HepG2 (cell line): Measurements from ENCODE around the gene TAS2R40. TPM values are rescaled to one million over a fixed set of nuclear protein-coding genes. Genes with fewer than 3 reads are reported as not detected.

ENCODE experiments used
- ELF4 ChIP-seq: sonication (generic); formaldehyde crosslinking; IDR thresholded peaks from 2 replicates; pipeline ENCODE4 v1.5.0; 2020; ENCODE audit warnings: missing genetic modification reagents, mild to moderate bottlenecking, moderate library complexity, borderline replicate concordance
- FOSL2 ChIP-seq: sonication (generic); formaldehyde crosslinking; IDR thresholded peaks from 2 replicates; pipeline ENCODE4 v1.4.0; 2020; ENCODE audit warnings: missing genetic modification reagents
- HNRNPL ChIP-seq: fragments of 200-400 bp; formaldehyde crosslinking; IDR thresholded peaks from 2 replicates; pipeline ENCODE4 v1.6.1; 2017; ENCODE audit warnings: mild to moderate bottlenecking, low read depth, low read length
- KDM4B ChIP-seq: sonication (generic); formaldehyde crosslinking; IDR thresholded peaks from 2 replicates; pipeline ENCODE4 v1.4.0; 2020; ENCODE audit warnings: missing genetic modification reagents
- KDM5A ChIP-seq: fragments of 200-600 bp; sonication (generic); IDR thresholded peaks from 2 replicates; pipeline ENCODE4 v1.7.0; 2018; ENCODE audit warnings: antibody characterized with exemption, mild to moderate bottlenecking, low read length, borderline replicate concordance
- MXI1 ChIP-seq: IDR thresholded peaks from 3 replicates; pipeline ENCODE4 v1.6.1; 2012; ENCODE audit warnings: low read depth, low read length, inconsistent platforms, borderline replicate concordance
- NCOA2 ChIP-seq: sonication (generic); formaldehyde crosslinking; IDR thresholded peaks from 2 replicates; pipeline ENCODE4 v1.8.0; 2022; ENCODE audit warnings: inconsistent platforms
- NR1H2 ChIP-seq: sonication (generic); formaldehyde crosslinking; IDR thresholded peaks from 2 replicates; pipeline ENCODE4 v1.8.1; 2022; ENCODE audit warnings: low read depth, missing genetic modification reagents, borderline replicate concordance
- RNF2 ChIP-seq: fragments of 450-650 bp; conservative IDR thresholded peaks from 2 replicates; pipeline ENCODE4 v1.6.1; 2016; ENCODE audit warnings: low read depth
- SATB2 ChIP-seq: sonication (generic); formaldehyde crosslinking; IDR thresholded peaks from 2 replicates; pipeline ENCODE4 v1.5.0; 2020; ENCODE audit warnings: missing genetic modification reagents
- SETDB1 ChIP-seq: sonication (generic); formaldehyde crosslinking; IDR thresholded peaks from 2 replicates; pipeline ENCODE4 v1.5.1; 2020; ENCODE audit warnings: missing genetic modification reagents, mild to moderate bottlenecking, borderline replicate concordance
- TCF7L2 ChIP-seq: IDR thresholded peaks from 2 replicates; pipeline ENCODE4 v1.6.1; 2011; ENCODE audit warnings: mild to moderate bottlenecking, low read depth, low read length, moderate library complexity
- ZKSCAN1 ChIP-seq: fragments of 150-350 bp; IDR thresholded peaks from 2 replicates; pipeline ENCODE4 v1.6.1; 2014; ENCODE audit warnings: low read length
- ZNF24 ChIP-seq: fragments of 450-650 bp; IDR thresholded peaks from 2 replicates; pipeline ENCODE4 v1.6.1; 2017; ENCODE audit warnings: antibody characterized with exemption, mild to moderate bottlenecking
- ZNF263 ChIP-seq: sonication (generic); formaldehyde crosslinking; IDR thresholded peaks from 2 replicates; pipeline ENCODE4 v1.4.0; 2020; ENCODE audit warnings: missing genetic modification reagents
- ZNF317 ChIP-seq: sonication (generic); formaldehyde crosslinking; IDR thresholded peaks from 2 replicates; pipeline ENCODE4 v1.5.0; 2020; ENCODE audit warnings: mild to moderate bottlenecking, missing genetic modification reagents
- ZNF343 ChIP-seq: sonication (generic); formaldehyde crosslinking; IDR thresholded peaks from 2 replicates; pipeline ENCODE4 v1.4.0; 2020; ENCODE audit warnings: mild to moderate bottlenecking, missing genetic modification reagents
- ZNF432 ChIP-seq: sonication (generic); formaldehyde crosslinking; IDR thresholded peaks from 2 replicates; pipeline ENCODE4 v1.5.0; 2020; ENCODE audit warnings: missing genetic modification reagents, mild to moderate bottlenecking, borderline replicate concordance
- ZNF619 ChIP-seq: sonication (generic); formaldehyde crosslinking; IDR thresholded peaks from 2 replicates; pipeline ENCODE4 v1.4.0; 2020; ENCODE audit warnings: mild to moderate bottlenecking, missing genetic modification reagents
- ZNF652 ChIP-seq: IDR thresholded peaks from 2 replicates; pipeline ENCODE4 v1.6.1; 2016; ENCODE audit warnings: low read depth, borderline replicate concordance
- polyA plus RNA-seq, 8 experiments: library from polyadenylated mRNA; depleted of rRNA in 3 of 8; stranded (reverse) in 7 of 8; unstranded in 1 of 8; fragments of >200 nt; fragmentation: Illumina TruSeq in 4 of 8; extraction: Trizol in 4 of 8; gene quantifications; 2 replicates each; pipeline versions ENCODE4 v1.2.1 to v1.2.3, GENCODE V29; 2011 to 2016; ENCODE audit warnings: low read depth in 4 of 8, missing spikeins in 1 of 8, mixed read lengths in 1 of 8; ENCODE audit not compliant: insufficient read depth in 1 of 8
- total RNA-seq, 5 experiments: library from RNA; depleted of rRNA; stranded (reverse); fragments of >200 nt; fragmentation: Illumina TruSeq; extraction: Trizol; gene quantifications; 2 replicates each; pipeline ENCODE4 v1.2.3, GENCODE V29; 2016; ENCODE audit warnings: low read depth in 1 of 5
- TF ChIP-seq, protein P1 (sequence below): sonication (generic); formaldehyde crosslinking; IDR thresholded peaks from 2 replicates; pipeline ENCODE4 v1.4.0; 2020; ENCODE audit warnings: missing genetic modification reagents
- TF ChIP-seq, protein P2 (sequence below): sonication (generic); formaldehyde crosslinking; conservative IDR thresholded peaks from 2 replicates; pipeline ENCODE4 v1.4.0; 2020; ENCODE audit warnings: missing genetic modification reagents
- TF ChIP-seq, protein P3 (sequence below): sonication (generic); formaldehyde crosslinking; IDR thresholded peaks from 2 replicates; pipeline ENCODE4 v1.5.0; 2020; ENCODE audit warnings: mild to moderate bottlenecking, missing genetic modification reagents
- TF ChIP-seq, protein P4 (sequence below): sonication (generic); formaldehyde crosslinking; IDR thresholded peaks from 2 replicates; pipeline ENCODE4 v1.4.0; 2020; ENCODE audit warnings: missing genetic modification reagents

The TAS2R40 gene
- total and polyA plus RNA-seq, 2 of the 13 experiments (the other 11 are each of a cell fraction or from before 2014, with no cell fraction given), result not detected

DNA sequence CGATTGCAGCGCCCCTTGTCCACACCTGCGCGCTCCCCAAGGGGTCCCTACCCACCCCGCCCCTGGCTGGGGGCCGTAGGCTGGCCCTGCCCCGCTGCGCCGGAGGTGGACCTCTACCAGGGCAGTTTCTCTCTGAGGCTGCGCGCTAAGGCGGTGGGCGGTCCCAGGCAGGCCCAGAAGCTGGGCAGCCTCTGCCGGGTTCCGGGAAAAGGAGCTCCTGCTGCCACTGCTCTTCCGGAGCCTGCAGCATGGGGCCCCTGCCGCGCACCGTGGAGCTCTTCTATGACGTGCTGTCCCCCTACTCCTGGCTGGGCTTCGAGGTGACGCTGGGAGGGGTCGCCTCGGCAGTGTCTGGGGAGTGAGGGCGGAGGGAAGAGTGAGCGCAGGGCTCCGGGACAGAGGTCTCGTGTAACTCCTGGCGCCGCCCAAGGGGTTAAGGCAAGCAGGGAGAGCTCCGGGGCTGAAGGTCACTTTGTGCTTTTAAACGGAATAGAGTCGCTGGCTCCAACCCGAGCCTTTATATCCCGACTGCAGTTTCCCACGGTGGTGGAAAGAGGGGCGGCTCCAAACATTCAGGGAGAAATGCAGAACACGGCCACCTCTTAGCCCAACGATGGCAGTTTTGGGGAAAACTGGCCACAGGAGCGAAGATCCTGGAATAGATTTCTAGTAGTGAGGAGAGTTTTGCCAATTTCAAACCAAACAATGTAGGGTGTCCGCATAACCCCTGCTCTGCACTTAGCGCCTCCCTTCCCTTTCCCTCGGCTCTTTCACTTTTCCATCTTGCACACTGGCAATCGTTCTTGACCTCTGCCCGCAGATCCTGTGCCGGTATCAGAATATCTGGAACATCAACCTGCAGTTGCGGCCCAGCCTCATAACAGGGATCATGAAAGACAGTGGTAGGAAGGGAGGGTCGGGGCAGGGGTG lies 41.7 kb downstream of the TAS2R40 start, which contains the start of gene GSTK1 (continued):
- peak; percentile 52; the same call in 1 of the 2 replicates for TF ChIP-seq ELF4 (CRISPR knock-in tag)
- no peak for TF ChIP-seq ZNF24
- peak; percentile 52; the same call in 1 of the 3 replicates for TF ChIP-seq MXI1
- peak; percentile 41 for TF ChIP-seq FOSL2 (CRISPR knock-in tag)
- TF ChIP-seq NCOA2 (CRISPR knock-in tag), result peak; percentile 52; the same call in 1 of the 2 replicates
- no peak for TF ChIP-seq SETDB1 (CRISPR knock-in tag)
- TF ChIP-seq ZNF263, result 0 out of 2 replicates have a peak, but pooled peaks have one; percentile 39
- TF ChIP-seq ZNF619 (CRISPR knock-in tag), result peak; percentile 81; the same call in 1 of the 2 replicates
- no peak for TF ChIP-seq KDM5A
- no peak for TF ChIP-seq ZNF343
- no peak for TF ChIP-seq RNF2
- no peak for TF ChIP-seq SATB2 (CRISPR knock-in tag)
- peak; percentile 95 for TF ChIP-seq ZNF652 (CRISPR knock-in tag)
- peak; percentile 45; the same call in 1 of the 2 replicates for TF ChIP-seq NR1H2 (CRISPR knock-in tag)
- no peak for TF ChIP-seq ZKSCAN1
- peak; percentile 65; the same call in 1 of the 2 replicates for TF ChIP-seq ZNF317 (CRISPR knock-in tag)
- TF ChIP-seq, protein P1, sequence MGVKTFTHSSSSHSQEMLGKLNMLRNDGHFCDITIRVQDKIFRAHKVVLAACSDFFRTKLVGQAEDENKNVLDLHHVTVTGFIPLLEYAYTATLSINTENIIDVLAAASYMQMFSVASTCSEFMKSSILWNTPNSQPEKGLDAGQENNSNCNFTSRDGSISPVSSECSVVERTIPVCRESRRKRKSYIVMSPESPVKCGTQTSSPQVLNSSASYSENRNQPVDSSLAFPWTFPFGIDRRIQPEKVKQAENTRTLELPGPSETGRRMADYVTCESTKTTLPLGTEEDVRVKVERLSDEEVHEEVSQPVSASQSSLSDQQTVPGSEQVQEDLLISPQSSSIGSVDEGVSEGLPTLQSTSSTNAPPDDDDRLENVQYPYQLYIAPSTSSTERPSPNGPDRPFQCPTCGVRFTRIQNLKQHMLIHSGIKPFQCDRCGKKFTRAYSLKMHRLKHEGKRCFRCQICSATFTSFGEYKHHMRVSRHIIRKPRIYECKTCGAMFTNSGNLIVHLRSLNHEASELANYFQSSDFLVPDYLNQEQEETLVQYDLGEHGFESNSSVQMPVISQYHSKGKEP (CRISPR knock-in tag), result no peak
- no peak for TF ChIP-seq TCF7L2
- TF ChIP-seq, protein P2, sequence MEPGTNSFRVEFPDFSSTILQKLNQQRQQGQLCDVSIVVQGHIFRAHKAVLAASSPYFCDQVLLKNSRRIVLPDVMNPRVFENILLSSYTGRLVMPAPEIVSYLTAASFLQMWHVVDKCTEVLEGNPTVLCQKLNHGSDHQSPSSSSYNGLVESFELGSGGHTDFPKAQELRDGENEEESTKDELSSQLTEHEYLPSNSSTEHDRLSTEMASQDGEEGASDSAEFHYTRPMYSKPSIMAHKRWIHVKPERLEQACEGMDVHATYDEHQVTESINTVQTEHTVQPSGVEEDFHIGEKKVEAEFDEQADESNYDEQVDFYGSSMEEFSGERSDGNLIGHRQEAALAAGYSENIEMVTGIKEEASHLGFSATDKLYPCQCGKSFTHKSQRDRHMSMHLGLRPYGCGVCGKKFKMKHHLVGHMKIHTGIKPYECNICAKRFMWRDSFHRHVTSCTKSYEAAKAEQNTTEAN (CRISPR knock-in tag), result no peak; the same call in 1 of the 2 replicates
- no peak for TF ChIP-seq ZNF432
- TF ChIP-seq KDM4B (CRISPR knock-in tag), result peak; percentile 21; the same call in 1 of the 2 replicates
- TF ChIP-seq, protein P3, sequence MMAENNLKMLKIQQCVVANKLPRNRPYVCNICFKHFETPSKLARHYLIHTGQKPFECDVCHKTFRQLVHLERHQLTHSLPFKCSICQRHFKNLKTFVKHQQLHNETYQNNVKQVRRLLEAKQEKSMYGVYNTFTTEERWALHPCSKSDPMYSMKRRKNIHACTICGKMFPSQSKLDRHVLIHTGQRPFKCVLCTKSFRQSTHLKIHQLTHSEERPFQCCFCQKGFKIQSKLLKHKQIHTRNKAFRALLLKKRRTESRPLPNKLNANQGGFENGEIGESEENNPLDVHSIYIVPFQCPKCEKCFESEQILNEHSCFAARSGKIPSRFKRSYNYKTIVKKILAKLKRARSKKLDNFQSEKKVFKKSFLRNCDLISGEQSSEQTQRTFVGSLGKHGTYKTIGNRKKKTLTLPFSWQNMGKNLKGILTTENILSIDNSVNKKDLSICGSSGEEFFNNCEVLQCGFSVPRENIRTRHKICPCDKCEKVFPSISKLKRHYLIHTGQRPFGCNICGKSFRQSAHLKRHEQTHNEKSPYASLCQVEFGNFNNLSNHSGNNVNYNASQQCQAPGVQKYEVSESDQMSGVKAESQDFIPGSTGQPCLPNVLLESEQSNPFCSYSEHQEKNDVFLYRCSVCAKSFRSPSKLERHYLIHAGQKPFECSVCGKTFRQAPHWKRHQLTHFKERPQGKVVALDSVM, result peak; percentile 38; the same call in 1 of the 2 replicates
- TF ChIP-seq, protein P4, sequence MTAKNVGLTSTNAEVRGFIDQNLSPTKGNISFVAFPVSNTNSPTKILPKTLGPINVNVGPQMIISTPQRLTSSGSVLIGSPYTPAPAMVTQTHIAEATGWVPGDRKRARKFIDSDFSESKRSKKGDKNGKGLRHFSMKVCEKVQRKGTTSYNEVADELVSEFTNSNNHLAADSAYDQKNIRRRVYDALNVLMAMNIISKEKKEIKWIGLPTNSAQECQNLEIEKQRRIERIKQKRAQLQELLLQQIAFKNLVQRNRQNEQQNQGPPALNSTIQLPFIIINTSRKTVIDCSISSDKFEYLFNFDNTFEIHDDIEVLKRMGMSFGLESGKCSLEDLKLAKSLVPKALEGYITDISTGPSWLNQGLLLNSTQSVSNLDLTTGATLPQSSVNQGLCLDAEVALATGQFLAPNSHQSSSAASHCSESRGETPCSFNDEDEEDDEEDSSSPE (CRISPR knock-in tag), result peak; percentile 54
- peak; percentile 75 for TF ChIP-seq HNRNPL
